ENCODE results near the gene ZC3H12D. TPM values are rescaled to one million over a fixed set of nuclear protein-coding genes. Genes with fewer than 3 reads are reported as not detected.

Gene ZC3H12D
- total RNA-seq, 1 donor from 2014 or later = 0.14 TPM

- no peak overlapping the region for H3K27ac Mint-ChIP-seq (ENCODE audit: unreplicated experiment)
- DNase-seq (ENCODE audit: low read depth, low spot score) = no peak
- no peaks in the 10 kb centered on the region for H3K9me3 Mint-ChIP-seq
- H3K4me3 Mint-ChIP-seq = no peak overlapping the region
- TF ChIP-seq, protein P1, sequence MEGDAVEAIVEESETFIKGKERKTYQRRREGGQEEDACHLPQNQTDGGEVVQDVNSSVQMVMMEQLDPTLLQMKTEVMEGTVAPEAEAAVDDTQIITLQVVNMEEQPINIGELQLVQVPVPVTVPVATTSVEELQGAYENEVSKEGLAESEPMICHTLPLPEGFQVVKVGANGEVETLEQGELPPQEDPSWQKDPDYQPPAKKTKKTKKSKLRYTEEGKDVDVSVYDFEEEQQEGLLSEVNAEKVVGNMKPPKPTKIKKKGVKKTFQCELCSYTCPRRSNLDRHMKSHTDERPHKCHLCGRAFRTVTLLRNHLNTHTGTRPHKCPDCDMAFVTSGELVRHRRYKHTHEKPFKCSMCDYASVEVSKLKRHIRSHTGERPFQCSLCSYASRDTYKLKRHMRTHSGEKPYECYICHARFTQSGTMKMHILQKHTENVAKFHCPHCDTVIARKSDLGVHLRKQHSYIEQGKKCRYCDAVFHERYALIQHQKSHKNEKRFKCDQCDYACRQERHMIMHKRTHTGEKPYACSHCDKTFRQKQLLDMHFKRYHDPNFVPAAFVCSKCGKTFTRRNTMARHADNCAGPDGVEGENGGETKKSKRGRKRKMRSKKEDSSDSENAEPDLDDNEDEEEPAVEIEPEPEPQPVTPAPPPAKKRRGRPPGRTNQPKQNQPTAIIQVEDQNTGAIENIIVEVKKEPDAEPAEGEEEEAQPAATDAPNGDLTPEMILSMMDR (conservative IDR thresholded peaks at IDR 0.05) = no peak
- H3K4me1 Mint-ChIP-seq = no peaks in the 10 kb centered on the region
- no peaks in the 10 kb centered on the region for H3K27me3 Mint-ChIP-seq (ENCODE audit: low read depth)
- H3K36me3 Mint-ChIP-seq (ENCODE audit: low read depth) = no peaks in the 10 kb centered on the region
These were observed 5.2 kb upstream of the ZC3H12D start for GRCh38 chr6:149489967-149490366.

DNA sequence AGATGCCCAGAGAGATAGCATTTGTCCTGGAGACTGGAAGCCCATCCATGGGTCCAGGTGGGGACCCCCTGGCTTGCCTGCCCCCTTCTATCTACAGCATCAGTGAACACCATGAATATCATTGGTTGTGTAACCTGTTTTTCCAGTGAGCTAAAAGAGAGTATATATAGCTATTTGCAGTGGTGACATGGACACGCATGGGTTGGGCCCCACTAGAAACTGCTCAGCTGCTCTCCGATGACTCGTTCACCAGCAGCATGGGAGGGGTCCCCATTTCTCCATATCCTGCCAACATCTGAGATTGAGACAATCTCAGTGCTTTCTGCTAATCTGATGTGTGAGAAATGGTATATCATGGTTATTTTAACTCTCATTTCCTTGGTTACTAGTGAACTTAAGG lies 4.0 kb upstream of the ZC3H12D start:
- Mint-ChIP-seq H3K4me3 (no peak overlapping the region), H3K27ac (ENCODE audit: unreplicated experiment) (no peak overlapping the region), H3K36me3 (ENCODE audit: low read depth) (no peaks in the 10 kb centered on the region), H3K9me3 (no peaks in the 10 kb centered on the region), H3K4me1 (peaks cover 4% of the 10 kb centered on the region), H3K27me3 (ENCODE audit: low read depth) (no peaks in the 10 kb centered on the region)
- DNase-seq (ENCODE audit: low read depth, low spot score) = no peak
- TF ChIP-seq, protein P1 (conservative IDR thresholded peaks at IDR 0.05) = no peak

DNA sequence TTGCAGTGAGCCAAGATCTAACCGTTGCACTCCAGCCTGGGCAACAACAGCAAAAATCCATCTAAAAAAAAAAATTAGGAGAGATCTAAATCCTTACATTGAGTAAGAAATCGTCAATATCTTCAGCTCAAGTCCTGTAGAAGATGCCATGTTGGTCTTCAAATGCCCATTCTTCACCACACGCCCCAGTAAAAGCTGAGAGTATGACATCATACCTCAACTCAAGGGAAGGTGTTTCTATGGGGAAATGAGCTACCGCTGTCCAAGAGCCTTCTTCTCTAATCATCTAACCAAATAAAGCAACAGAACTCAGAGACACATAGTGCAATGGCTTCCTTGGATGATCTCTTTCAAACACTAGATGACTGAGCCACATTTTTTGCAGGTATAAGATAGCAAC lies 2.5 kb upstream of the ZC3H12D start:
- Mint-ChIP-seq H3K36me3 (ENCODE audit: low read depth) (no peaks in the 10 kb centered on the region), H3K4me1 (peaks cover 6% of the 10 kb centered on the region), H3K27me3 (ENCODE audit: low read depth) (no peaks in the 10 kb centered on the region), H3K27ac (ENCODE audit: unreplicated experiment) (no peak overlapping the region), H3K4me3 (no peak overlapping the region), H3K9me3 (no peaks in the 10 kb centered on the region)
- DNase-seq (ENCODE audit: low read depth, low spot score) = no peak
- TF ChIP-seq, protein P1 (conservative IDR thresholded peaks at IDR 0.05) = no peak

GRCh38 chr6:149483849-149484655 lies 762 bp downstream of the ZC3H12D start:
- Mint-ChIP-seq H3K4me1 (peaks cover 10% of the 10 kb centered on the region), H3K27me3 (ENCODE audit: low read depth) (no peaks in the 10 kb centered on the region), H3K36me3 (ENCODE audit: low read depth) (no peaks in the 10 kb centered on the region), H3K4me3 (no peak overlapping the region), H3K27ac (ENCODE audit: unreplicated experiment) (no peak overlapping the region), H3K9me3 (no peaks in the 10 kb centered on the region)
- DNase-seq (ENCODE audit: low read depth, low spot score) = no peak
- TF ChIP-seq, protein P1 (conservative IDR thresholded peaks at IDR 0.05) = no peak

DNA sequence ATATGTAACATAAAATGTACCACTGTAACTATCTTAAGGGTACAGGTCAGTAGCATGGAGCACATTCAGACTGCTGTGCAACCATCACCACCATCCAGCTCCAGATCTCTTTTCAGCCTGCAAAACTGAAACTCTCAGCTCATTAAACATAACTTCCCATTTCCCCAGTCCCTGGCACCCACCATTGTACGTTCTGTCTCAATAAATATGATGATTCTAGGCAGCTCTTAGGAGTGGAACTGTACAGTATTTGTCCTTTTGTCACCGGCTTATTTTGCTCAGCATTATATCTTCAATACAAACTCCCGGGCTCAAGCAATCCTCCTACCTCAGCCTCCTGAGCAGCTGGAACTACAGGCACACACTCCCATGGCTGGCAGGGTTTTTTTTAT lies 1.5 kb downstream of the ZC3H12D start:
- H3K27me3 Mint-ChIP-seq (ENCODE audit: low read depth) = no peaks in the 10 kb centered on the region
- no peaks in the 10 kb centered on the region for H3K9me3 Mint-ChIP-seq
- no peak overlapping the region for H3K4me3 Mint-ChIP-seq
- TF ChIP-seq, protein P1 (conservative IDR thresholded peaks at IDR 0.05) = no peak
- DNase-seq (ENCODE audit: low read depth, low spot score) = no peak
- H3K4me1 Mint-ChIP-seq = peaks cover 10% of the 10 kb centered on the region
- H3K36me3 Mint-ChIP-seq (ENCODE audit: low read depth) = no peaks in the 10 kb centered on the region
- no peak overlapping the region for H3K27ac Mint-ChIP-seq (ENCODE audit: unreplicated experiment)

Measured in neural crest cell (in vitro differentiated cells).